D721Med (cell line): Measurements from ENCODE around the gene ARHGAP28.

Source experiments
- DNase-seq: peaks from one replicate; pipeline ENCODE4 v3.0.0; 2011; ENCODE audit warnings: low spot score; ENCODE audit not compliant: insufficient read length
- FAIRE-seq: peaks from 2 replicates; lab custom pipeline; 2011; peaks lifted over from hg19 to GRCh38; lab: Jason Lieb, UNC
- TF ChIP-seq, protein P1 (sequence below): IDR thresholded peaks from 2 replicates; pipeline ENCODE4 v1.5.1; 2012; ENCODE audit warnings: mild to moderate bottlenecking, control low read depth; ENCODE audit not compliant: insufficient read depth; ENCODE audit errors: missing control alignments

ARHGAP28 gene

GRCh38 chr18:6733758-6734157, 4.2 kb downstream of the ARHGAP28 start:
- DNase-seq: no peak
- TF ChIP-seq, protein P1, sequence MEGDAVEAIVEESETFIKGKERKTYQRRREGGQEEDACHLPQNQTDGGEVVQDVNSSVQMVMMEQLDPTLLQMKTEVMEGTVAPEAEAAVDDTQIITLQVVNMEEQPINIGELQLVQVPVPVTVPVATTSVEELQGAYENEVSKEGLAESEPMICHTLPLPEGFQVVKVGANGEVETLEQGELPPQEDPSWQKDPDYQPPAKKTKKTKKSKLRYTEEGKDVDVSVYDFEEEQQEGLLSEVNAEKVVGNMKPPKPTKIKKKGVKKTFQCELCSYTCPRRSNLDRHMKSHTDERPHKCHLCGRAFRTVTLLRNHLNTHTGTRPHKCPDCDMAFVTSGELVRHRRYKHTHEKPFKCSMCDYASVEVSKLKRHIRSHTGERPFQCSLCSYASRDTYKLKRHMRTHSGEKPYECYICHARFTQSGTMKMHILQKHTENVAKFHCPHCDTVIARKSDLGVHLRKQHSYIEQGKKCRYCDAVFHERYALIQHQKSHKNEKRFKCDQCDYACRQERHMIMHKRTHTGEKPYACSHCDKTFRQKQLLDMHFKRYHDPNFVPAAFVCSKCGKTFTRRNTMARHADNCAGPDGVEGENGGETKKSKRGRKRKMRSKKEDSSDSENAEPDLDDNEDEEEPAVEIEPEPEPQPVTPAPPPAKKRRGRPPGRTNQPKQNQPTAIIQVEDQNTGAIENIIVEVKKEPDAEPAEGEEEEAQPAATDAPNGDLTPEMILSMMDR: no peak
- peak; percentile 48 for FAIRE-seq

DNA sequence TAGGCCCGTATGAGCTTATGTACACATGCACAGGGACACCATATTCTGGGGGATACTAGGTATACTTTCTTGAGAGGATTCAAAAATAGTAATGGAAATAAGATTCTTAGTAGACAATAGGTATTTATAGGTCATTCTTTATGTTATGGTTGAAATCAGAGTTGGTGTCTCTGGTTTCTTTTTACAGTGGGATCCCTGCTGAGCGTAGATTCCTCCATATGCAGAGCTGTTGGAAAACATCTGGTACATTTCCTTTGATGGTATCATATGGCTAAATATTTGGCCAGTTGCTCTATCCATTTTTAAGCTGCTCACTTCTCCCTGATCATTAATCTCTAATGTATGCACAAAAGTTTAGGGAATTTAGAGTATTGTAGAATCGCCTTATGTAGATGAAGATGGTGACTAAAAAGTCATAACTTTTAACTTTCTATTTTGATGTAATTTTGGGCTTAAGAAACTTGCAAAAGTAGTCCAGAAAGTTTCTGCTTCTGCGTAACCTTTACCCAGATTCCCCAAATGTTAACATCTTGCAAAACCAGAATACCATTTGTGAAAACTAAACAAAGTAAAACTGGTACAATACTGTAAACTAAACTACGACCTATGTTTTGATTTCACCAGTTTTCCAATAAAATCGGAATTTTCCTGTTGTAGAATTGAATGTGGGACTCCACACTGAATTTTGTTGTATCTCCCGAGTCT, 5.4 kb downstream of the ARHGAP28 start:
- FAIRE-seq (peak; percentile 48), DNase-seq (no peak)
- TF ChIP-seq, protein P1: no peak

DNA sequence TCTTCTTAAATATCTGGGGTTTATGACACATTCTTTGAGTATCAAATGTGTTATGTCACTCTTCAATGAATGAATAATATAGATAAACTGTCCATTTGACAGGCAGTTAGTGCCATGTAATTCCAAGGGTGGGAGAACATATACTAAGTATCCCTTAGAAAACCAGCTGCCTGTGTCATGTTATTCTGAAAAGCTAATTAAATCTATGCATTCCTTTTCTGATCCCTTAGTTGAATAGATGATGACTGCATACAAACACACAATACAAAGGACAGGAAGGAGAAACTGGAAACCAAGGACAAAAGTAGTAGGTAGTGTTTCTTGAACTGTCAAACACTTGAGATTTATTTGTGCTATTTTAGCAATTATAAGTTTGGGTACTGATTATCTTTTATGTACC, 8.3 kb downstream of the ARHGAP28 start:
- FAIRE-seq (peak; percentile 64), DNase-seq (no peak)
- TF ChIP-seq, protein P1: no peak

- peak; percentile 64 for FAIRE-seq
- no peak for DNase-seq
- TF ChIP-seq, protein P1: no peak
These were observed 9.1 kb downstream of the ARHGAP28 start for GRCh38 chr18:6738622-6739021.

DNA sequence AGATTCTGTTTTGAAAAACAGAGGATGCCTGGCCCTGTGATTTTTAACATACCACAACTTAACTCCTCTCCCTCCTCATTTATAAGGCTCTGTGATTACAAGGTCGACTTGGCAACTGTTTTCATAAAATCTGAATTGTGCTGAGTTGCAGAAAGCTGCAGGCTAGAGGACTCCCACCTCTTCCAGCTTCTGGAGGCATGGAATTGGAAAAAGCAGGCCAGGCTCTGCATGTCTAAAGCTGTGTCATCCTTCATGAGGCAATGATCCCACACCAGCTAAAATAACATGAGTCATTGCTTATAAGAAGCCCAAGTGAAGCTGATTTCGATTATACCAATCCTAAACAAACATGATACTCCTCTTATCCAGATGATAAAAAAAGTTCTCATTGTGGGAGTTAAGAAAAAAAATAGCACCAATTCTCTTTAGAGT, 11.7 kb downstream of the ARHGAP28 start:
- FAIRE-seq (no peak), DNase-seq (no peak)
- TF ChIP-seq, protein P1: no peak

GRCh38 chr18:6741786-6742185, 12.3 kb downstream of the ARHGAP28 start:
- no peak for FAIRE-seq
- TF ChIP-seq, protein P1: no peak
- DNase-seq: no peak

DNA sequence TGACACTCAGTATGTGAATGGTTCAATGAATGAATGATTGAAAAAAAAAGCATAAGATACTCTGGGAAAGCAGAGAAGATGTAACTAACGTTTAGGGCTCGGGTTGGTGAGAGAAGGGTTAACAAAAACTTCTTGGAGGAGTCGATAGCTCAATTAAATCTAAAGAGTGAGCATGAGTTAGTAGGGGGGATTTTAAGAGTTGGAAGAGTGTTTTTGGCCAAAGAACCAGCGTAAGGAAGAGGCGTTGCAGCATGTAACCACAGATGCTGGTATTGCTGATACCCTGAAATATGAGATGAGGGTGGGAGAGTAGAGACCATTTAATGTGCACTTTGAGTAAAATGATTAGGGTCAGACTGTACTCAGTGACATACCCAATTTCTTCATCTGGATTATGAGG, 14.5 kb downstream of the ARHGAP28 start:
- TF ChIP-seq, protein P1: no peak
- DNase-seq (no peak), FAIRE-seq (no peak)
